Prostate gland (tissue), 2 donors: Measurements from ENCODE around the gene URGCP.

ENCODE experiments used
- CTCF ChIP-seq, 4 experiments: fragments of 200-600 bp in 2 of 4; fragments of 450-650 bp in 2 of 4; sonication (generic) in 2 of 4; IDR thresholded peaks; 1 replicate in 3 of 4; 2 replicates in 1 of 4; pipeline ENCODE4 v1.5.1; 2016 to 2019; ENCODE audit warnings: antibody characterized with exemption in 4 of 4, mild to moderate bottlenecking in 2 of 4, moderate library complexity in 2 of 4
- POLR2A ChIP-seq: fragments of 450-650 bp; IDR thresholded peaks from one replicate; pipeline ENCODE4 v1.6.1; 2016; ENCODE audit warnings: antibody characterized with exemption, mild to moderate bottlenecking

- TF ChIP-seq POLR2A (no peak), CTCF (IDR thresholded peaks at IDR 0.05) (no peak)
Measured at GRCh38 chr7:43847496-43847895, 58.9 kb downstream of the URGCP start.
